GM18861 (cell line): Measurements from ENCODE around the gene NKX1-2.
A peak's percentile ranks its signal among the peaks of the same experiment; 100 is the strongest.

Source experiments
- ATAC-seq: cut with Tn5 transposase; IDR thresholded peaks from one replicate; pipeline ENCODE4 v1.9.1; 2021; ENCODE audit not compliant: unreplicated experiment

NKX1-2 gene

GRCh38 chr10:124476043-124476725 lies 26.3 kb upstream of the NKX1-2 start:
- ATAC-seq, result no peak

GRCh38 chr10:124474514-124475070 lies 24.8 kb upstream of the NKX1-2 start:
- no peak for ATAC-seq

- ATAC-seq, result no peak
Measured at GRCh38 chr10:124473070-124473469, 23.2 kb upstream of the NKX1-2 start.

- no peak for ATAC-seq
Measured at GRCh38 chr10:124472071-124472470, 22.2 kb upstream of the NKX1-2 start.

- ATAC-seq, result no peak
Measured at GRCh38 chr10:124470544-124471434, 21.0 kb upstream of the NKX1-2 start.

GRCh38 chr10:124469956-124470484 lies 20.2 kb upstream of the NKX1-2 start:
- no peak for ATAC-seq

GRCh38 chr10:124468624-124469023 lies 18.8 kb upstream of the NKX1-2 start:
- no peak for ATAC-seq

- no peak for ATAC-seq
Measured at GRCh38 chr10:124467165-124467564, 17.3 kb upstream of the NKX1-2 start.

- ATAC-seq, result no peak
Measured at GRCh38 chr10:124465777-124466488, 16.1 kb upstream of the NKX1-2 start.

GRCh38 chr10:124465003-124465776 lies 15.4 kb upstream of the NKX1-2 start:
- peak; percentile 43 for ATAC-seq

- ATAC-seq, result no peak
Measured at GRCh38 chr10:124464028-124464965, 14.5 kb upstream of the NKX1-2 start.

GRCh38 chr10:124462348-124462695 lies 12.5 kb upstream of the NKX1-2 start:
- ATAC-seq, result no peak

- ATAC-seq, result peak; percentile 90
Measured at GRCh38 chr10:124461642-124462347, 12.0 kb upstream of the NKX1-2 start, which contains the start of gene LHPP. Gene LHPP, plus strand, starts transcription at chr10:124461823. Its CDS starts 40 bp downstream, at chr10:124461863.

GRCh38 chr10:124460144-124460543 lies 10.3 kb upstream of the NKX1-2 start:
- ATAC-seq, result no peak

- ATAC-seq, result no peak
Measured at GRCh38 chr10:124459395-124459794, 9.6 kb upstream of the NKX1-2 start.

GRCh38 chr10:124458889-124459288 lies 9.1 kb upstream of the NKX1-2 start:
- ATAC-seq, result no peak

- no peak for ATAC-seq
Measured at GRCh38 chr10:124458473-124458872, 8.6 kb upstream of the NKX1-2 start.

- no peak for ATAC-seq
Measured at GRCh38 chr10:124455441-124455840, 5.6 kb upstream of the NKX1-2 start.
